A549 (cell line): ENCODE data around the gene PTPRN2. TPM values are rescaled to one million over a fixed set of nuclear protein-coding genes. Genes with fewer than 3 reads are reported as not detected.

Source experiments
- ATAC-seq, 2 experiments: fragments of 200-7000 bp in 1 of 2; fragments of >200 bp in 1 of 2; cut with Nextera tagmentation in 1 of 2; cut with Tn5 transposase in 1 of 2; 3 replicates each; pipeline versions ENCODE4 v1.8.0 to v1.9.1; 2018 to 2020; ENCODE audit warnings: mild to moderate bottlenecking in 1 of 2, moderate library complexity in 1 of 2
- CTCF ChIA-PET: fragments of 300-600 bp; sonication (Branson Sonifier 250); formaldehyde crosslinking; extraction: SDS; loops from one replicate; lab custom pipeline; 2021; ENCODE audit warnings: antibody characterized with exemption, inconsistent platforms; lab: Yijun Ruan, JAX
- POLR2A ChIA-PET: fragments of 350-600 bp; formaldehyde crosslinking; extraction: SDS; loops from one replicate; lab custom pipeline; 2021; ENCODE audit warnings: antibody characterized with exemption, inconsistent platforms; lab: Yijun Ruan, JAX
- DNase-seq, 2 experiments: peaks; one replicate each; pipeline versions ENCODE4 v3.0.0 to v3.0.0-alpha.2; 2011 to 2016; ENCODE audit warnings: low read depth in 1 of 2, low spot score in 1 of 2
- FAIRE-seq: peaks from 2 replicates; lab custom pipeline; 2011; peaks lifted over from hg19 to GRCh38; lab: Jason Lieb, UNC
- H3K27ac ChIP-seq, 2 experiments: fragments of >200 bp; sonication (Bioruptor Twin); formaldehyde crosslinking; 3 replicates each; pipeline ENCODE4 v1.5.1; 2016 to 2017
- H3K4me1 ChIP-seq: fragments of >200 bp; sonication (Bioruptor Twin); formaldehyde crosslinking; 3 replicates; pipeline ENCODE4 v1.6.1; 2016
- H3K4me2 ChIP-seq: fragments of >200 bp; sonication (Bioruptor Twin); formaldehyde crosslinking; 3 replicates; pipeline ENCODE4 v1.6.1; 2016
- H3K4me3 ChIP-seq: fragments of >200 bp; sonication (Bioruptor Twin); formaldehyde crosslinking; 3 replicates; pipeline ENCODE4 v1.5.1; 2016
- H3K9me3 ChIP-seq: fragments of >200 bp; sonication (Bioruptor Twin); formaldehyde crosslinking; 3 replicates; pipeline ENCODE4 v1.6.1; 2016
- BHLHE40 ChIP-seq: IDR thresholded peaks from 2 replicates; pipeline ENCODE4 v1.6.1; 2012; ENCODE audit warnings: low read depth, low read length, inconsistent platforms
- CBX8 ChIP-seq: fragments of 200-600 bp; sonication (generic); IDR thresholded peaks from 2 replicates; pipeline ENCODE4 v1.6.1; 2016
- CHD2 ChIP-seq: fragments of 150-350 bp; IDR thresholded peaks from 2 replicates; pipeline ENCODE4 v1.6.1; 2014; ENCODE audit warnings: low read length; ENCODE audit not compliant: partially characterized antibody
- CTCF ChIP-seq: fragments of >200 bp; sonication (Bioruptor Twin); formaldehyde crosslinking; IDR thresholded peaks from 3 replicates; pipeline ENCODE4 v1.5.1; 2016
- EHF ChIP-seq: fragments of 250-450 bp; sonication (Bioruptor Pico); IDR thresholded peaks from 2 replicates; pipeline ENCODE4 v1.5.0; 2020; ENCODE audit warnings: mild to moderate bottlenecking
- EHMT2 ChIP-seq: fragments of 200-600 bp; sonication (generic); IDR thresholded peaks from 2 replicates; pipeline ENCODE4 v1.6.1; 2016; ENCODE audit warnings: antibody characterized with exemption, low read depth, mild to moderate bottlenecking, moderate library complexity
- ESRRA ChIP-seq: fragments of 150-350 bp; IDR thresholded peaks from 2 replicates; pipeline ENCODE4 v1.6.1; 2014; ENCODE audit warnings: mild to moderate bottlenecking, low read length, borderline replicate concordance
- FOSL2 ChIP-seq, 2 experiments: fragments of 450-650 bp in 1 of 2; fragments of >200 bp in 1 of 2; sonication (Bioruptor Twin) in 1 of 2; formaldehyde crosslinking; IDR thresholded peaks; 2 replicates each; pipeline versions ENCODE4 v1.5.0 to v1.6.1; 2016 to 2020; ENCODE audit warnings: mild to moderate bottlenecking in 1 of 2, moderate library complexity in 1 of 2
- GATA3 ChIP-seq: IDR thresholded peaks from 2 replicates; pipeline ENCODE4 v1.6.1; 2012; ENCODE audit warnings: borderline replicate concordance
- HDAC2 ChIP-seq: fragments of 200-600 bp; sonication (generic); IDR thresholded peaks from 2 replicates; pipeline ENCODE4 v1.6.1; 2016
- HMGXB4 ChIP-seq: fragments of 250-450 bp; sonication (Bioruptor Pico); IDR thresholded peaks from 2 replicates; pipeline ENCODE4 v1.5.0; 2021; ENCODE audit warnings: mild to moderate bottlenecking, moderate library complexity, borderline replicate concordance
- HOXB13 ChIP-seq: fragments of 250-450 bp; sonication (Bioruptor Pico); IDR thresholded peaks from 2 replicates; pipeline ENCODE4 v1.5.0; 2020; ENCODE audit warnings: low read depth, mild to moderate bottlenecking, moderate library complexity
- MAFK ChIP-seq: fragments of 450-650 bp; IDR thresholded peaks from 2 replicates; pipeline ENCODE4 v1.6.1; 2014; ENCODE audit not compliant: partially characterized antibody
- MAX ChIP-seq: IDR thresholded peaks from 2 replicates; pipeline ENCODE4 v1.6.1; 2012
- NFE2L2 ChIP-seq: fragments of 150-350 bp; conservative IDR thresholded peaks from 2 replicates; pipeline ENCODE4 v1.6.1; 2014; ENCODE audit warnings: low read length
- NPAS2 ChIP-seq: fragments of 250-450 bp; sonication (Bioruptor Pico); IDR thresholded peaks from 2 replicates; pipeline ENCODE4 v1.8.0; 2022; ENCODE audit warnings: mild to moderate bottlenecking, moderate library complexity, borderline replicate concordance
- NR3C1 ChIP-seq: fragments of >200 bp; sonication (Bioruptor Twin); formaldehyde crosslinking; IDR thresholded peaks from 3 replicates; pipeline ENCODE4 v1.6.1; 2017
- PBX3 ChIP-seq: IDR thresholded peaks from 2 replicates; pipeline ENCODE4 v1.6.1; 2012
- POLR2A ChIP-seq: IDR thresholded peaks from 2 replicates; pipeline ENCODE4 v1.6.1; 2012; ENCODE audit warnings: mild to moderate bottlenecking, low read length
- RARB ChIP-seq: fragments of 250-450 bp; sonication (Bioruptor Pico); IDR thresholded peaks from 2 replicates; pipeline ENCODE4 v1.8.0; 2021; ENCODE audit warnings: mild to moderate bottlenecking, moderate library complexity
- REST ChIP-seq: fragments of 200-600 bp; sonication (generic); IDR thresholded peaks from 2 replicates; pipeline ENCODE4 v1.6.1; 2016; ENCODE audit warnings: antibody characterized with exemption, mild to moderate bottlenecking, moderate library complexity
- TP53 ChIP-seq: fragments of 250-450 bp; sonication (Bioruptor Pico); IDR thresholded peaks from 2 replicates; pipeline ENCODE4 v1.5.0; 2021; ENCODE audit warnings: mild to moderate bottlenecking, moderate library complexity
- ZFP36 ChIP-seq: fragments of 450-650 bp; IDR thresholded peaks from 2 replicates; pipeline ENCODE4 v1.6.1; 2014; ENCODE audit warnings: borderline replicate concordance; ENCODE audit not compliant: partially characterized antibody
- ZNF302 ChIP-seq: fragments of 250-450 bp; sonication (Bioruptor Pico); IDR thresholded peaks from 2 replicates; pipeline ENCODE4 v1.9.0; 2021; ENCODE audit warnings: inconsistent platforms, mild to moderate bottlenecking, moderate library complexity
- WGBS: methylation state at CpG from one replicate; pipeline ENCODE4 v1.1.6; 2017; ENCODE audit errors: missing lambda C conversion rate; 5-methylcytosine and 5-hydroxymethylcytosine counted together
- polyA plus RNA-seq, 4 experiments: library from polyadenylated mRNA; depleted of rRNA in 3 of 4; stranded (reverse); fragments of >200 nt; fragmentation: RNase III in 1 of 4; extraction: RNeasy Plus Mini Kit Qiagen cat#74134 plus additional on column Dnase treatment in 1 of 4; gene quantifications; 2 replicates in 3 of 4; 3 replicates in 1 of 4; pipeline ENCODE4 v1.2.3, GENCODE V29; 2011 to 2017

The PTPRN2 gene
- polyA plus RNA-seq, 2 of the 4 experiments (the other 2 are of a cell fraction), result 0.41 to 1.2 TPM

- CTCF ChIA-PET, result no interaction called here
- POLR2A ChIA-PET, result no interaction called here
- WGBS, result 30% methylated on average over 2 of the region's 2 CpGs
- Histone ChIP-seq H3K27ac (no peak overlapping the region), H3K4me1 (no peaks in the 10 kb centered on the region), H3K9me3 (peaks cover 7% of the 10 kb centered on the region; the same call in 2 of the 3 replicates), H3K4me3 (no peak overlapping the region), H3K4me2 (no peak overlapping the region)
- ATAC-seq, result no peak
- TF ChIP-seq HDAC2 (no peak), RARB (CRISPR knock-in tag) (no peak), GATA3 (no peak), MAX (no peak), TP53 (no peak)
- DNase-seq, result no peak
- no peak for FAIRE-seq
Measured at GRCh38 chr7:158289231-158289630, 298.4 kb downstream of the PTPRN2 start.

- FAIRE-seq (no peak), ATAC-seq (no peak), DNase-seq (no peak)
- CTCF ChIA-PET, result no interaction called here
- H3K4me2 ChIP-seq, result no peak overlapping the region
- no peak for TF ChIP-seq CTCF
- no peak for TF ChIP-seq EHMT2
- no peak for TF ChIP-seq BHLHE40
- no peak for TF ChIP-seq CHD2
- TF ChIP-seq PBX3, result no peak
- no peak for TF ChIP-seq NPAS2
- no peak for TF ChIP-seq REST
- no peak for TF ChIP-seq NR3C1
- TF ChIP-seq CBX8, result no peak
- no peak for TF ChIP-seq HMGXB4 (CRISPR knock-in tag)
- TF ChIP-seq EHF, result no peak
- no peak for TF ChIP-seq MAFK
- no peak for TF ChIP-seq FOSL2 (IDR thresholded peaks at IDR 0.05)
- no peak for TF ChIP-seq FOSL2 (CRISPR knock-in tag; IDR thresholded peaks at IDR 0.05)
- TF ChIP-seq ESRRA, result no peak
- no peak for TF ChIP-seq POLR2A
- no peak for TF ChIP-seq ZFP36
- no peak for TF ChIP-seq HOXB13 (CRISPR knock-in tag)
- no peak for TF ChIP-seq ZNF302 (CRISPR knock-in tag)
- TF ChIP-seq NFE2L2, result no peak
- H3K27ac ChIP-seq, result no peak overlapping the region
- 50% methylated on average over 2 of the region's 2 CpGs for WGBS
- no peaks in the 10 kb centered on the region for H3K4me1 ChIP-seq
- no peak overlapping the region for H3K4me3 ChIP-seq
- peaks cover 7% of the 10 kb centered on the region; the same call in 2 of the 3 replicates for H3K9me3 ChIP-seq
- POLR2A ChIA-PET, result no interaction called here
Measured at GRCh38 chr7:158286210-158286609, 301.4 kb downstream of the PTPRN2 start.
